ENCODE measurements around the gene C17orf58.
"Not testable (repeated sequence)": the region's sequence is repeated elsewhere in the genome, so short reads cannot be mapped to it uniquely, and the experiment has no call there.

- not testable (repeated sequence) for TF ChIP-seq CTCF (conservative IDR thresholded peaks at IDR 0.05; ENCODE audit: low read length); EZH2phosphoT487 (IDR thresholded peaks at IDR 0.05; ENCODE audit: borderline replicate concordance, low read depth, low read length)
These were observed 20.0 kb downstream of the C17orf58 start for GRCh38 chr17:67976306-67976705.
